HG03354 (cell line): ENCODE measurements around the gene TATDN2.

Experiments used
- ATAC-seq: cut with Tn5 transposase; IDR thresholded peaks from one replicate; pipeline ENCODE4 v1.9.1; 2021; ENCODE audit warnings: mild to moderate bottlenecking; ENCODE audit not compliant: unreplicated experiment, poor library complexity, severe bottlenecking

Gene TATDN2

GRCh38 chr3:10234526-10235230, 13.6 kb upstream of the TATDN2 start:
- no peak for ATAC-seq

- ATAC-seq, result no peak
Observed at GRCh38 chr3:10235551-10235950, 12.7 kb upstream of the TATDN2 start.

DNA sequence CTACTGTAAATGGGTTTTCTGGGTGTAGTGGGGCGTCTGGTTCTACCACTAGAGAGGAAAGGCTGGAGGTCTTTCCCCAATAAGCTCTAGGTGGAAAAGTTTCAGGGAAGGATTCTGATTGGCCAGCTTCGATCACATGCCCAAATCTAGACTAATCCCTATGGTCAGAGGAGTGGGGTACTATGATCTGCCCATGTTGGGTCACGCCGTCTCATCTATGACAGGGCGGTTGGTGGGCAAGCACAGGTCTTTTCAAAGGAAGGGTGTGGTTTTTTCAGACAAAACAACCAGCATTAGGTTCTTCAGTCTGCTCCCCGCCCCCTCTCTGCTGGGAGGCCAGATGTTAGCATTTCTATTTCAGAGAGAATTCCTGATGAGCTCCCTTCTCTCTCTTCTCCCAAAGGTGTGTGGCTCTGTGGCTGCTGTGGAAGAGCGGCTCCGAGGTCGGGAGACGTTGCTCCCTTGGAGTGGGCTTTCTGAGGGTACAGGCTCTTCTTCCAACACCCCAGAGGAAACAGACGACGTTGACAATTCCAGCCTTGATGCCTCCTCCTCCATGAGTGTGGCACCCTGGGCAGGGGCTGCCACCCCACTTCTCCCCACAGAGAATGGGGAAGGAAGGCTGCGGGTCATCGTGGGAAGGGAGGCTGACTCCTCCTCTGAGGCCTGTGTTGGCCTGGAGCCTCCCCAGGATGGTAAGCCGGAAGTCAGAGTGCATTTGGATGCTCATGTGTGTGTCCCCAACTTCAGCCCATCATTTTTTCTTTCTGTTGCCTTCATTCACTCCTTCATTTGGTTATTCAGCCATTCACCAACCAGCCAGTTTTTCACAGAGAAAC, 9.7 kb upstream of the TATDN2 start:
- no peak for ATAC-seq

DNA sequence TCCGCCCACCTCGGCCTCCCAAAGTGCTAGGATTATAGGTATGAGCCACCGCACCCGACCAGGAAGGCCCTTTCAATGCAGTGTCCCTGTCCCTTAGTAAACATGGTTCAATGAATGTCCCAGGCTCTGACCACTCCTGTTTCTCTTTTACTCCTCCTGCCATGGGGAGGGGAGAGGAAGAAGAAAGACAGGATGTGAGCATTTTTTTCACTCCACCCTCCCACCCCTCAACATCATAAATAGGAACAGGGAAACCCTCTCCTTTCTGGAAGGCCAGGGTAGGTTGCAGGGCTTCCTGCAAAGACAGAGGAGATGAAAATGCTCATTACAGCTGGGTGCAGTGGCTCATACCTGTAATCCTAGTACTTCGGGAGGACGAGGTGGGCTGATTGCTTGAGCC, 7.5 kb upstream of the TATDN2 start:
- no peak for ATAC-seq

- peak; percentile 59 for ATAC-seq
Observed at GRCh38 chr3:10242182-10243065, 5.8 kb upstream of the TATDN2 start.

DNA sequence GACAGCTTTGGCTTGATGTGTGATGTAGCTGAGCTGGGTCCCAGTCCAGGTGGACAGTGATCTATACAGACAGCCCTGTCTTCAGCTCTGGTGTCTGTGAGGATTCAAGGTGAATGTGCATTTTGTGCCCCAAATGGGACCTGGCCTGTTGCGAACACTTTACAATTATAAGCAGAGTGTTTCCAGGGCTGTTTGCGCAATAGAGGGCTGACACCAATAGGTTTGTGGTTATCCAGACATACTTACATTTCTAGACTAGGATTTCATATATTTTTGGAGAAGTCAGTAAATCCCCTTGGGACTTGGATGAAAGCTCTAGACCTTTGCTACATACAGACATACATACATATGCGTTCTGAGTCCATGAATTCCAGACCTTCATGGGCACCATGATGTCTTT, 4.2 kb upstream of the TATDN2 start:
- ATAC-seq, result no peak

- ATAC-seq, result no peak
Observed at GRCh38 chr3:10245081-10245712, 3.1 kb upstream of the TATDN2 start.

DNA sequence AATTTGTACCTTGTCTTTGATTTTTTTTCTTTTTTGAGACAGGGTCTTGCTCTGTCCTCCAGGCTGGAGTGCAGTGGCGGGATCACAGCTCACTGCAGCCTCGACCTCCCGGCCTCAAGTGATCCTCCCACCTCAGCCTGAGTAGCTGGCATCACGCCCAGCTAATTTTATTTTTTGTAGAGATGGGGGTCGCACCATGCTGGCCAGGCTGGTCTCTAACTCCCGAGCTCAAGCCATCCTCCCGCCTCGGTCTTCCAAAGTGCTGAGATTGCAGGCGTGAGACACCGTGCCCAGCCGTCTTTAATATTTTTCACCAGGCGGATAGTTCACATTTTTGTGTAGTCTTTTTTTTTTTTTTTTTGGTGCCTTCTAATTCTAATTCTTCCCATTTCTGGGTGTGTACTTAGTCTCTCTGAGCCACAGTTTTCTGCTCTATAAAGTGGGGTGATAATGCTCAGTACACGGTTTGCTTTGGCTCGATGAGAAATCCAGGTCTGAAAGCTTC, 528 bp upstream of the TATDN2 start:
- ATAC-seq, result no peak

- ATAC-seq, result no peak
Observed at GRCh38 chr3:10248984-10249748, 907 bp downstream of the TATDN2 start.

DNA sequence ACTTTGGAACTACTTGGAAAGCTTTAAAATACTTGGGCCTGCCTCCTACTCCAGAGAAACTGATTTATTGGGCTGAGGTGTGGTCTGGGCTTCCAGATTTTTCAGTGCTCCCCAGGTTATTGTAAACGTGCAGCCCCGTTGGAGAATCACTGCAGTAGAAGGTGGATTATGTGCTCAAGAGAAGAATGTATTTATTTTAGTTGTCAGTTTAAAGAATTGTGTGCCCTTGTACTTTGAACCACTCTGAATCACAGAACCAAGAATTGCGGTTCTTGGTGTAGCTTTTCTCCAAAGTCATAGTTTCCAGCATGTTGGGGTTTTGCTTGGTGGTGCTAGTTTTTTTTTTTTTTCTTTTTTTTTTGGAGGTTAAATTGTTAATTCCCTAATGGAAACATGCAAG, 1.6 kb downstream of the TATDN2 start:
- no peak for ATAC-seq

- no peak for ATAC-seq
Observed at GRCh38 chr3:10251006-10251405, 2.7 kb downstream of the TATDN2 start.

GRCh38 chr3:10253731-10254130, 5.5 kb downstream of the TATDN2 start:
- ATAC-seq, result no peak

- ATAC-seq, result no peak
Observed at GRCh38 chr3:10255835-10256234, 7.6 kb downstream of the TATDN2 start.

DNA sequence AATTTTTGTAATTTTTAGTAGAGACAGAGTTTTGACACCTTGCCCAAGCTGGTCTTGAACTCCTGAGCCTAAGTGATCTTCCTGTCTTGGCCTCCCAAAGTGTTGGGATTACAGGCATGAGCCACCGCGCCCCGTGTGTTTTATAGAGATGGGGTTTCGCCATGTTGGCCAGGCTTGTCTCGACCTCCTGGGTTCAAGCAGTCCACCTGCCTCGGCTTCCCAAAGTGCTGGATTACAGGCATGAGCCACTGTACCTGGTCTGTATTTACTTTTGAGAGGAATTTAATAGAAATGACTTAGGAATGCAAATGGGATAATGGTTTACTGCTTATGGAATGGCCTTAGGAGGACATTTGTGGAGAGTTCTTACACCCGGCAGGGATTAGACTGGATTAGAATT, 10.8 kb downstream of the TATDN2 start:
- no peak for ATAC-seq

- no peak for ATAC-seq
Observed at GRCh38 chr3:10259798-10260197, 11.5 kb downstream of the TATDN2 start.

- ATAC-seq, result no peak
Observed at GRCh38 chr3:10260211-10260701, 12.0 kb downstream of the TATDN2 start.

DNA sequence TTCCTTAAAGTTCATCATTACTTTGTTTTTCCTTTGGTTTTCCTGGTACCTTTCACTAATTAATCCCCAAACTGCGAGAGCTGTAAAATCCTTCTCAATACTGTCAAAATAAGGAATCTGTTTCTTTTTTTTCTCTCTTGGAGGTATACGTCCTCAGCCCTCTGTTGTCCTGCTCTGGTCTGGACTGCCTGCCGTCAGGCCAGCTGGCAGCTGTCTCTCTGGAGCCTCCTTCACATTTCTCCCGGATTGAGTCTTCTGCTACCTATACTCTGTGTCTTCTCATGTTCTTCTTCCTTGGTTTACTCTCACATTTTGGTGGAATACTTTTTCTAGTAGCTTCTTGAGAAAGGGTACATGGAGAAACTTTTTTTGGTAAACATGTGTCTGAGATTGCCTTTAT, 13.8 kb downstream of the TATDN2 start:
- ATAC-seq, result no peak

GRCh38 chr3:10263646-10264363, 15.5 kb downstream of the TATDN2 start:
- ATAC-seq, result peak; percentile 78
